NCI-H510A treated with DMSO at 0.1 percent for 48 hours (cell line): ENCODE data around the gene C1orf167.

ENCODE experiments used
- DNase-seq: peaks from one replicate; lab custom pipeline; 2025; lab: John Stamatoyannopoulos, UW

C1orf167 gene

DNA sequence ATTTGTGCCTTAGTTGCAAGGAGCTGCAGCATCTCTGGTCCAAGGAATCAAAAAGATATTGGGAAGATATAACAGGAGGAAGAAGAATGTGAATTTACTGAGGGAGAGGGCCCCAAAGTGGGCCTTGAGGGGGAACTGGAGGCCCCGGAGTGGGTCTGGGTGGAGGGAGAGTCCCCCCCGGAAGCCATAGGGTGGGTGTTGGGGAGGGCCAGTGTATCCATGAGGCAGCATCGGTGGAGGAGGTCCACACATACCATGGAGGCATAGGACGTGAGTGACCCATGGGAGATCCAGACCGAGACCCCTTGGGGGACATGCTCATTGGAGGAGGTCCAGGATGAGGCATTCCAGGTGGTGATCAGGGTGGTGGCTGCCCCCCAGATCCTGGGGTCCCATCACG is 708 bp upstream of the C1orf167 start:
- DNase-seq: no peak

DNA sequence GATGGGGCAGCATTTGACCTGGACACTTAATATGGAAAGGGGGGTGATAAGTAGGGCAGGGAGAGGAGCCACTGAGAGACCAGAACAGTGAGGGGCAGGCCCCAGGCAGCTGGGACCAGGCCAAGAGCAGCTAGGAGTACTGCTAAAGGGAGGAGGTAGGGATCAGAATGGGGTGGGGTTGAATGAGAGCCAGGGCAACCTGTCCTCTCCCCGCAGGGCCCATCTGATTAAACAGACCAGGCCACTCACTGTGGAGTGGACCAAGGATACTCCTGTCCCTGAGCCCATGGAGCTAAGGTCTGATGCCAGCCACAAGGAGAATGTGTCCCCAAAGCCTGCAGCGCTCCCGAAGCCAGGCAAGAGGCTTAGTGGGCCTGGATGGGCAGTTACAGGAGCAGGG is 2.1 kb downstream of the C1orf167 start:
- no peak for DNase-seq

DNA sequence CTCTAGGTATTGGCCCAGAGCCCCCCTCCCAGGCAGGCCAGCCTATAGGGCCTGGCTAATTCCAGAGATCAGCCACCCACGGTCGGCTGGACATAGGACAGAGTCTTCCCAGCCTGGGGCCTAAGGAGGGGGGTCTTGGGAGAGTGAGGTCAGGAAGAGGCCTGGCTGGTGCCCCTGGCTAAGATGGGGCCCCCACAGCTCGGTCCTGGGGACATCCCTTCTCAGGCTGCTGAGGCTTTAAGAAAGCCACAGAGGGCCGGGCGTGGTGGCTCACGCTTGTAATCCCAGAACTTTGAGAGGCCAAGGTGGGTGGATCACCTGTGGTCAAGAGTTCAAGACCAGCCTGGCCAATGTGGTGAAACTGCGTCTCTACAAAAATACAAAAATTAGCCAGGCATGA is 2.5 kb downstream of the C1orf167 start:
- DNase-seq: no peak

DNA sequence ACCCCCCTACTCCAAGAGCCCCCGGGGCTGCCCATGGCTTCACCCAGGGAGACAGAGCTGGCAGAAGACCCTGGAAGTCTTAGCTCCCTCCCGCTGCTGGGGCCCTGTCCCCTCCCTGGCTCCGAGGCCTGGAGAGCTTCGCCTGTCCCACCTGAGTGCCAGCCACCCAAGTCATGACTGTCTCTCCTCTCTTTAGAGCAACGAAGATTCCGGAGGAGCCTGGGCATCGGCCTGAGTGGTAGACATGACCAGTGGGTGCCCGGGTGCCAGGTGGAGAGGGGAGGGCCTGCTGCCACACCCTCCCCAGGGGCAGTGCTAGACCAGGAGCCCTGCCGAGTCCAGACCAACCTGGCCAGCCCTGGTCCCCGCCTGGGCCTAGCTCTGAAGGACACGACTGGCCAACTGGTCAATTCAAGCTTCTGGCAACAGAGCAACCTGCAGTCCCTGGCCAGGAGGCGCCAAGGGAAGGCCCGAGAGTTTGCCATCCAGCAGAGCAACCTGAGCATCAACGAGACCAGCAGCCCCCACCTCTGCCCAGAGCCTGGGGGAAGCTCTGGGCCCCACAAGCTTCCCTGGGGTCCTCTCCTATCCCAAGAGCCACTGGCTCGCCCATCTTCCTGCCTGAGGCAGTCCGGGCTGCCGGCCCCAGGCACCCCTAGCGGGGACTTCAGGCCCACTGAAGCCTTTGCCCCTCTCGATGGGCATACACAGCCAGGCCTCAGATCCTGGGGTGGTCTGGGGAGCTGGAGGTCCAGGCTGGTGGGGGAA is 3.9 kb downstream of the C1orf167 start:
- no peak for DNase-seq

DNA sequence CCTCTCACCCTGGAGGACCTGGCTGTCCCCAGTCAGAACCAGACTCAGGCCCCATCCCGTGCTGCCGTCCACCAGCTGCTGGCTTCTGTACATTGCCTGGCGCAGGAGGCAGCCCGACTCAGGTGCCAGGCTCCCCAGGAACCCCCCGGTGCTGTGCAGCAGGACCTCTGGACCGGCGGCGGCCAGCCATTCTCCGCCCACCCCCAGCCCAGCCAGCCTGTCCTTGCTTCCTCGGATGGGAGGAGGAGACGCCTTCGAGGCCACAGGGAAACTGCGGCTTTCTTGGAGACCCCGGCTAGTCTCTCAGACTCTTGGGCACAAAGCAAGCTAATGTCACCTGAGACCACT is 4.4 kb downstream of the C1orf167 start:
- DNase-seq: no peak

DNA sequence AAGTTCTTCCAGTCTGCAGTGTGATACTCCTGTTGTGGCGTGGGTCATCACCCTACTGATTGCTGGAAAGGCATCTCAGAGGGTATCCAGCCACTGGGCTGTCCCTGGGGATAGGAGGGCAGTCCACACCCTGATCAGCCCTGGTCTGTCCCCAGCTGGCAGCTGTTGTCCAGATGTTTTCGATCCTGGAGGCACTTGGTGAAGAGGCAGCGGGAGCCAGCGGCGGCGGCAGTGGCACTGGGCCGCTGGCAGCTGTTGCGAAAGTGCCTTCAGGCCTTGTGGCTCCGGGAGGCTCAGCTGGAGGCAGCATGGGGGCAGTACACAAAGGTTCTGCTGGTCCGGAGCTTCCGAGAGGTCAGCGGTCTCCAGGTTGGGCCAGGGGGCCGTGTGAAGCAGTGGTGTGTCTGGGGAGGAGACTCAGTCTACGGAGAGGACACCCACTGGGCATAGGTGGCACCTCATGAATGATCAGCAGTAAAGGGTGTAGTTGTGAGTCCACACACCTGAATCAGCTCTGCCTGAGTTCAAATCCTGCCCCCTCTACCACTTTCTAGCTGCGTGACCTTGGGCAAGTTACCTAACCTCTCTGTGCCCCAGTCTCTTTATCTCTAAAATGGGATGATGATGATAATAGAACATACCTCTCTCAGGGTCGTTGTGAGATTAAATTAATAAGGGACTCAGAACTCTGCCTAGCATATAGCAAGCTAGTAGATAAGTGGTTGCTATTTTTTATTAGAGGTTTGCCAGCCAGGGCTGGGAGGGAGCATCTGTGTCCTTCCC is 6.1 kb downstream of the C1orf167 start:
- no peak for DNase-seq

DNA sequence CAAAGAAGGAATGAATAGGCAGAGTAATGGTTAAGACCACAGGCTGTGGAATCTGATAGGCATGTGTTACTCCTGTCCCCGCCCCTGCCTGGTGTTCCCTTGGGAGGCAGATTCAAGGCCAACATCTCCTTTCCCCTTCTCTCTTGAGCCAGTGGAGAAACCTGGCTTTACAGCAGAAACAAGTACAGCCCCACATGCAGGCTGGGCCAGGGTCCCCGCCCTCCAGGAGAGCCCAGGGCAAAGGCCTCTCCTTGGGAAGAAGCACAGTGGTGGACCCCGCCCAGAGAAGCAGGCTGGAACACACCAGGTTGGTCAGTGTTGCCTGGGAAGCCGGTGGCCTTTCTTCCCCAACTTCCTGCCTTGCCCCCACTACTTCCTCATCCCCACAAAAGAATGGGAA is 6.8 kb downstream of the C1orf167 start:
- DNase-seq: no peak

DNA sequence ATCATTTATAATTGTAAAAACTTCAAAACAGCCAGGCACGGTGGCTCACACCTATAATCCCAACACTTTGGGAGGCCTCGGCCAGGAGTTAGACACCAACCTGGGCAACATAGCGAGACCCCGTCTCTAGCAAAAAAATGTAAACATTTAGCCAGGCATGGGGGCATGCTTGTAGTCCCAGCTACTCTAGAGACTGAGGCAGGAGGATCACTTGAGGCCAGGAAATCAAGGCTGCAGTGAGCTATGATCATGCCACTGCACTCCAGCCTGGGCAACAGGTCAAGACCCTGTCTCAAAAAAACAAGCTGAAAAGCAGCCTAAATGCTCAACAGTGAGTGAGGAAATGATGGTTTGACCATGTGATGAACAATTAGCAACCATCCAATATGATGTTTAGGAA is 7.3 kb downstream of the C1orf167 start:
- no peak for DNase-seq

DNA sequence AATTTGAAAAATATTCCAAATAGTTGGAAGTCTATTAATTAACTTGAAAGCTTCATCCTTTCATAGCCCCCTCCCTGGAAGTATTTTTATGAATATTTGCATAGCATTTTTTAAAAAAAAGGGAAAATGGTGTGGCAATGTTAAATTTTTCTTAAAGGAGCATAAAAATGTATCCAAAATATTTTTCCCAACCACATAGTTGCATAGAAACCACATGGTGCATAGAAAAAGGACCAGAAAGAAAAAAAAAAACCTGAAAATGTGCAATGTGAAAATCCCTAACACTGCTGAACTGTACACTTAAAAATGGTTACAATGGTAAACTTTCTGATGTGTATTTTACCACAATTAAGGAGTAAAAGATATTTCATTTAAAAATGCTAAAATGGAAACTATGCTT is 8.0 kb downstream of the C1orf167 start:
- DNase-seq: no peak

DNA sequence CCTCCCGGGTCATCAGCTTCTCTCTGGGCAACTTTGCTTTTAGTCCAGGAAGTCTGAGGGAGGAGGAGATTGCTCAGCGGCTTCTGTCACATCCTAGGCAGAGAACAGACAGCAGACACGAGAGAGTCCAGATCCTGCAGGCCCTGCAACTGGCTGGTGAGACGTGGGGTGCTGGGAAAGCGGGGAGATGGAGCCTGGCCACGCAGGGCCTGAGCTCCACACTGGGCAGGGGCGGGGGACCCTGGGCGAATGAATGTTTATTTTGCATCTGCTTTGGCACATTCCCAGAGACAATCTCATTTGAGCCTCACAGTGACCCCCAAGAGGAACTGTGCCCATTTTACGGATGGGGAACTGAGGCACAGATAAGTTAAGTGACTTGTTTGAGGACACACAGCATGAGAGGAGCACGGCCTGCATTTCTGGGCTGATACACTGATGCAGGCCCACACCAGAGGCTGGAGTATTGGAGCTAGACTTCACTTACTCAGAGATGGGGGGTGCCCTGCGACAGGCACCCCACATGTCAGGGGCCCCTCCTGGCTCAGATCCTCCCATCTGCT is 9.6 kb downstream of the C1orf167 start:
- DNase-seq: no peak

DNA sequence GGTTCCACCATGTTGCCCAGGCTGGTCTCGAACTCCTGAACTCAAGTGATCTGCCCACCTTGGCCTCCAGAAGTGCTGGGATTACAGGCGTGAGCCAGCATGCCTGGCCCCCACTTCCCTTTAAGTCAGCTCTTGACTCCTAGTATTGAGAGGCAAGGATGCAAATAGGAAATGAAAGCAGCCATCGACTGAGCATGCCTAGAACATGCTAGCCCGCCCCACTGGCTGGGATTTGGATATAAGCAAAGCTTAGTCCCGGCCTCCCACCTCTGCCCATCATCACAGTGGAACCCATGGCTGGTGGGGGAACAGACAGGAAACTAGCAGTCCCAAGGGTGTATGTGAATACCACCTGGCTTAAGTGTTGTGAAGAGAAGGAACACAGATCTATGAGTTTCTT is 10.5 kb downstream of the C1orf167 start:
- no peak for DNase-seq

DNA sequence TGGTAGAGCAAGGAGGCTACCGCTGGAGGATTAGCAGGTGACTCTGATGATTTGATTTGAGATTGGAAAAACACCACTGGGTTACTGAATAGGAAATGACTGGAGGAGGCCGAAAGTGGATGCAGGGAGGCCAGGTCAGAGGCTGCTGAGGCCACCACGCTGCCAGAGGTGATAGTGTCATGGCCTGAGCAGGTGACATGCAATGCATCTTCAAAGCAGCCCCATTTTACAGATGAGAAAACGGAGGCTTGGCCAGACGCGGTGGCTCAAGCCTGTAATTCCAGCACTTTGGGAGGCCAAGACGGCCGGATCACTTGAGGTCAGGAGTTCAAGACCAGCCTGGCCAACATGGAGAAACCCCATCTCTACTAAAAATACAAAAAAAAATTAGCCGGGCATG is 12.8 kb downstream of the C1orf167 start:
- no peak for DNase-seq

DNA sequence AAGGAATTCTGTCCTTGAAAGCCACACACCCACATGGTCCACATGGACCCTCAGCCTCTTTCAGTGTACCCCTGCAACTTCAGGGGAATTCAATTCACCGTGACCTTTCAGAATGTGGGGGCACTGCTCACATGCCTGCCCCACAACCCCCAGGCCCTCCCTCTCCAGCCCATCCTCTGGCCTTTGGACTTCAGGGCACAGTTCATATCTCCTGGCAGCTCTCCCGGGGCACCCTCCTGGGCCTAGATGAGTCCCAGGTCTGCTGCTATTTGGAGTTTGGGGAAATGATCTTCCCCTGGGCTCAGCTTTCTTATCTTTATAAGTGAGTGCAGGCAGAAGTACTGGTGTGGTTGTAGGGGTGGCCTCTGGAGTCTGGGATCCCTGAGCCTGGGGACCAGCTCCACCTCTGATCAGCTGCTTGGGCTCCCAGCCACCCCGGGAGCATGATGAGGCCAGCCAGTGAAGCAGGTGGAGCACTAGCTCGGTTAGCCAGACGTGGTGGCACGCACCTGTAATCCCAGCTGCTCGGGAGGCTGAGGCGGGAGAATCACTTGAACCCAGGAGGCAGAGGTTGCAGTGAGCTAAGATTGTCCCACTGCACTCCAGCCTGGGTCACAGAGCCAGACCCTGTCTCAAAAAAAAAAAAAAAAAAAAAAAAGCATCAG is 15.8 kb downstream of the C1orf167 start:
- no peak for DNase-seq

DNA sequence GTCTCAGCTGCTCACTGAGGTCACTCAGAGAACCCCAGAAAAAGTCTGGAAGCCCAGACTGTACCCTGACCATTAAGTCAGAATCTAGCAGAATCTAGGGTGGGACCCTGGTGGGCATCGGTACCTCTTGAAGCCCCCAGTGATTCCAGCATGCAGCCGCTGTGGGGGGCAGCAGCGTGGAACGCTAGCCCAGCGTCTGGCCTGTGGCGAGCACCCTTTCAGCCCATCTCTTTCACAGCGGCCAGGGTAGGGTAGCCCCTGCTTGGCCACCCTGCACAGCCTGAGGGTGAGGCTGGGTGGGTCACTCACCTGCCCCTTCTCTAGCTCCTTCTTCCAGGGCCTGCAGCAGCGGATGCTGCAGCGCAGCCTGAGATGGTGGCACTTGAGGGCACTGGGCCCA is 16.3 kb downstream of the C1orf167 start:
- no peak for DNase-seq

DNA sequence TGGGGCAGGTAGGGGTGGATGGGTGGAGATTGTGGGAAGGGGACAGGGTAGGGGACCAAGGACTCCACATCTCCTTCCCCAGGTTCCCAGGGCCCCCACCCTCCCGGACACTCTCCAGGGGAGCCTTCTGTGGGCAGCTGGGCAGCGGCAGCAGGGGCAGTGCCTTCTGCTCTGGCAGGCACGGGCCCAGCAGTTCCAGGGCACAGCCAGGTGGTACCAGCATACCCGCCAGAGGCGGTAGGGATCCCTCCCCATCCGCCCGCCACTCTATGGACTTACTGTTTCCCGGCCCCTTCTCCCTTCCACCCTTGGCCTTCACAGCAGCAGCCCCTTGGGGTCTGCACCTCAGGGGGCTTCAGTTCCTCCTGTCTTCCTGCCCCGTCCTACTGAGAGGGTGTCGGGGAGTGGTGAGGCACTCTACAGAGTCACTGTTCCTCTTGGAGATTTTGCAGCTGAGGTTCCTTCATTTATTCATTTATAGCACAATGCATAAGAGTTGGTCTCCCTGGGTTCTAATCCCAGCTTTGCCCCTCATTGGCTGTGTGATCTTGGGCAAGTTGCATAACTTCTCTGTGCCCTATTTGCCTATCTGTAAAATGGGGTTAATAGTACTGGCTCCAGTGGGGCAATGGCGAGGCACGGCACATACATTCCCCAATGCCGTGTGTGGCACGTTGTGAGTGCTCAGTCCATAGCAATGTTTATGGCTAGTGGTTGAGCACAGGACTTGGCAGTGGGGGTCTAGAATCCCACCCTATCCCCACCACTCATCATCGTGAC is 17.0 kb downstream of the C1orf167 start:
- no peak for DNase-seq

DNA sequence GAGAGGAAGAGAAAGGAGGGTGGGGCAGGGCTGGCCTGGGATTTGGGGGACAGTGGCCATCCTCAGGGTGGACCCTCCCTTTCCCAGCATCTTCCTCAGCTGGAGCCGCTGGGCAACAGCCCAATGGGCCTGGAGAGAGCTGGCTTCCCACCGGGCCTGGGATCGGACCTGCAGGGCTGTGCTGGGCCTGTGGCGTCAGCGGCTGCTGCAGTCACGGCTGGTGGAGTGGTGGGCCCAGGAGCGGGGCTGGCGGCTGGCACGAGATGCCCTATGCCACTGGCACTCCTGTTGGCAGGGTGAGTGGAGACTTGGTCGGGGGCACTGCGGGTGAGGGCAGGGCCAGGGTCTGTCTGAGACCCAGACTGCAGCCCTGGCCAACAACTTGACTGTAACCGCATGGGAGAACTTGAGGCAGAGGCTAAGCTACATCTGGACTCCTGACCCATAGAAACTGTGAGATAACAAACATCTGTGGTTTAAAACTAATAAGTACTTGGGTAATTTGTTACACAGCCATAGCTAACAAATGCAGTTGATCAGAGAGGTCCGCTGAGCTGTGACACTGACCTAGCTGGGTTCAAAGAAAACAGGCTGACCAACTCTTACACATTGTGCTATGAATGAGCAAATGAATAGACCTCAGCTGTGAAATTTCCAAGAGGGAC is 17.9 kb downstream of the C1orf167 start:
- no peak for DNase-seq

DNA sequence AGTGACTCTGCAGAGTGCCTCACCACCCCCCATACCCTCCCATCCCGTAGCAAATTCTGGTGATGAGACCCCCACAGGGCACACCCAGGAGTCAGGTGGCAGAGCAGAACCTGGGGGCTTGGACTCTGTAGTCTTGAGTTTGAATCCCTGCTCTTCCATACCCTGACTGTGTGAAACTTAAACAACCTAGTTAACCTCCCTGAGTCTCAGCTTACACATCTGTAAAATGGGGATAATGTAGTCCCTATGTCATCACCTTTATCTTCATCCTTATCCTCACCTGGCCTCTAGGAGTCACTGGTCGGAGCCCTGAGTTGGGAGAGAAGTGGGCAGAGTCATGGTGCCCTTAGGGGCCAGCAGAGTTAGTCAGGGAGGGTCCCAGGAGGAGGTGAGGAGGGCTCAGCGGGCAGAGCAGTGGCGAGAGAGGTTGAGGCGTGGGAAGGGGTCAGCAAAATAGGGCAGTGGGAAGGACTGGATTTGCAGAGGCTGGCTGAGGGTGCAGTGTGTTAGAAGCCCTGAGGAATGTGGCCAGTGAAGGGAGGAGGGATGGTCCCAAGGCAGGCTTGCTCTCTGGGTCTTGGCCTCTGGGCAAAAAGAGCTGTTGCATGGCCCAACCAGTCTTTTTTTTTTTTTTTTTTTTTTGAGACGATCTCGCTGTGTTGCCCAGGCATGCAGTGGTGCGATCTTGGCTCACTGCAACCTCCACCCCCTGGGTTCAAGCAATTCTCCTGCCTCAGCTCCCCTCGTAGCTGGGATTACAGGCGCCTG is 18.6 kb downstream of the C1orf167 start:
- no peak for DNase-seq

DNA sequence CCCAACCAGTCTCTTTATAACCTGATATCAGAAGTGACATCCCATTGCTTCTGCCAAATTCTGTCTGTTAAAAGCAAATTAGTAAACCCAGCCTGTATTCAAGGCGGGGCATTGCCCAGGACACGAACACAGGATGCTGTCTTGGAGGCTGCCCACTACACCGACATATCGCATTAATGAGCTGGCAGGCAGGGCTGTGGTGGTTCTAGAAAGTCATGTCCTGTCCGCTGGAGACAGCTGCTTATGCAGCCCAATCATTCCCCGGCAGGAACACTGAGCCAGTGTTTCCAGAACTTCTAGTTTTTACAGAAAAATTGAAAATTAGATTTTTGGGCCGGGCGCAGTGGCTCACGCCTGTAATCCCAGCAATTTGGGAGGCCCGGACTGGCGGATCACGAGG is 19.3 kb downstream of the C1orf167 start:
- DNase-seq: no peak

DNA sequence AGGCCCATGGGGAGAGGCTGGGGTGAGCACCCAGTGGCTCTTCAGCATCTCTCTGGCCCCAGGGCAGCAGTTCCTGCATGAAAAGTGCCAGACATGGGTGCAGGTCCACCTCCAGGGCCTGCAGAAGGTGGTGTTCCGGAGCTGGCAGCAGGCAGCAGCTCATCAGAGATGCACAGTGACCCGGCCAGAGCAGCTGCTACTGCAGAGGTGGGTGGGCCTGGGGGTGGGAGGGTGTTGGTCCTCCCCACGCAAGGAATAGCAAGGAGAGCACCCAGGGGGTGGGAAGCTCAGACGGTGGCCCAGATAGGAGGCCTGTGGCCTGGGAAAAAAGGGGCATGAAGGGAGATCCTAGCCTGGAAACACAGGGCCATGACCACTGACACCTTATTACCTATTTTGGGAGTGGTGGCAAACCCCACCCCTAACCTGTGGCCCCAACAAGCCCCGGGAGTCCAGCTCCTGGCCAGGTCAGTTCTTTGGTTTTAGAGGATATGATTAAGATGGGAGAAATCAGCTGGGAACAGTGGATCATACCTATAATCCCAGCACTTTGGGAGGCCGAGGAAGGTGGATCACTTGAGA is 20.2 kb downstream of the C1orf167 start:
- no peak for DNase-seq

DNA sequence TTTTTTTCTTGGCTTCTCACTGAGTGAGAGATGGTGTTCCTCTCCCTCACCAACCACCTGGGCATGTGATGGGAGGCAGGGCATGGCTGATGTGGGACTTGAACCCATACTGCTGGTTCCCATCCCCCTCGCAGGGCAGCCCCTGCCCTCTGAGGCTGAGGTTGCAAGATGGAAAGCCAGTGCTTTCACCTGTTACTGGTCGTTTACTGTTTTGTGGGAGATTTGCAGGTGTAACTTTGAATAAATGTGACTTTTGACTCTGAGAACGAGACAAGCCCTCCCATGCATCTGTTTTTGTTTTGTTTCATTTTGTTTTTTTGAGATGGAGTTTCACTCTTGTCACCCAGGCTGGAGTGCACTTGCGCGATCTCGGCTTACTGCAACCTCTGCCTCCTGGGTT is 21.6 kb downstream of the C1orf167 start:
- no peak for DNase-seq
